Right ventricle myocardium superior (tissue), 1 donor: ENCODE results near the gene RUNX3. TPM values are rescaled to one million over a fixed set of nuclear protein-coding genes. Genes with fewer than 3 reads are reported as not detected.

Experiments used
- ATAC-seq: fragments of 200-7000 bp; cut with Tn5 transposase; one replicate; pipeline ENCODE4 v1.9.1; 2020; ENCODE audit warnings: mild to moderate bottlenecking; ENCODE audit not compliant: poor library complexity
- DNase-seq: peaks from one replicate; pipeline ENCODE4 v3.0.0-alpha.2; 2020
- intact Hi-C: fragments of 100-400 bp; cut with DNase I; formaldehyde crosslinking; loops from one replicate; pipeline ENCODE4 v1.11.2; 2022
- total RNA-seq: library from RNA; stranded (reverse); fragmentation: NEBNext Ultra II Directional; extraction: Animal tissue kit (Norgen Biotek cat#: 25700); gene quantifications from one replicate; pipeline ENCODE4 v1.2.1, GENCODE V29; 2021
- donor health status: DM: no; HTN: yes; CAD: no; lungs with severe emphysema.

The RUNX3 gene
- total RNA-seq, 1 donor from 2014 or later, result 1.0 TPM

DNA sequence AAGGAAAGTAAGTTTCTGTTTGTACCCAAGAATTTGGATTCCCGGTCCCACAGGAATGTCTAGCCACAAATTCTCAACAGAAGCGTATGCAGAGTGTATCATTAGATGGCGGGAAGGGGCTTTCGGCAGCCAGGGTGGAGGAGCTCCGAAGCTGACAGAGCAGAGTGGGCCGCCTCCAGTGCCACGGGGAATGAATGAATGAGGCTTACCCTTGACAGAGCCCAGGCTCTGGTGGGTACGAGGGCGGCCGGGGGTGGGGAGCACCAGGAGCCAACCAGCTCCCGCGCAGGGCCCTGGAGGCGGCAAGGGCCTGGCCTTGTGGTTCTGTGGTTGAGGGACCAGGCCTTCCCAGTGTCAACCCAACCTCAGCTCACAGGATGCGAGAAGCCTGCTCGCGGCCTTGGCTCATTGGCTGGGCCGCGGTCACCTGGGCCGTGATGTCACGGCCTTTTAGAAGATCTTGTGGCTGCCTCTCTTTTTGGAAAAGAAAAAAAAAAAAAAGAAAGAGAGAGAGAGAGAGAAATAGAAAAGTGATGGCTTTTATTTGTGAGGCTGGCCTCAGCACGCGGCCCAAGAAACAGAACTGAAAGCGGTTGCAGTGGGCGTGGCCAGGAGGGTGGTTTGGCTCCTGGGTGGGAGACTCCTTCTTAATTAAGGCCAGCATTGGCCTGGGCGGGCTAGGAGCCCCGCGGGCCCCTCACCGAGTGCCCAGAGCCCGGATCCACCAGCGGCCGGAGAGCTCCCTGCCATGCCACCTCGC lies 34.9 kb upstream of the RUNX3 start:
- peak; percentile 55 for DNase-seq
- intact Hi-C loops, result no loop called here

GRCh38 chr1:24963943-24964693 lies 34.0 kb upstream of the RUNX3 start:
- DNase-seq, result no peak
- intact Hi-C loops, result no loop called here

More for the DNA sequence above, 34.9 kb upstream of the RUNX3 start:
- peak; percentile 36 for ATAC-seq

DNA sequence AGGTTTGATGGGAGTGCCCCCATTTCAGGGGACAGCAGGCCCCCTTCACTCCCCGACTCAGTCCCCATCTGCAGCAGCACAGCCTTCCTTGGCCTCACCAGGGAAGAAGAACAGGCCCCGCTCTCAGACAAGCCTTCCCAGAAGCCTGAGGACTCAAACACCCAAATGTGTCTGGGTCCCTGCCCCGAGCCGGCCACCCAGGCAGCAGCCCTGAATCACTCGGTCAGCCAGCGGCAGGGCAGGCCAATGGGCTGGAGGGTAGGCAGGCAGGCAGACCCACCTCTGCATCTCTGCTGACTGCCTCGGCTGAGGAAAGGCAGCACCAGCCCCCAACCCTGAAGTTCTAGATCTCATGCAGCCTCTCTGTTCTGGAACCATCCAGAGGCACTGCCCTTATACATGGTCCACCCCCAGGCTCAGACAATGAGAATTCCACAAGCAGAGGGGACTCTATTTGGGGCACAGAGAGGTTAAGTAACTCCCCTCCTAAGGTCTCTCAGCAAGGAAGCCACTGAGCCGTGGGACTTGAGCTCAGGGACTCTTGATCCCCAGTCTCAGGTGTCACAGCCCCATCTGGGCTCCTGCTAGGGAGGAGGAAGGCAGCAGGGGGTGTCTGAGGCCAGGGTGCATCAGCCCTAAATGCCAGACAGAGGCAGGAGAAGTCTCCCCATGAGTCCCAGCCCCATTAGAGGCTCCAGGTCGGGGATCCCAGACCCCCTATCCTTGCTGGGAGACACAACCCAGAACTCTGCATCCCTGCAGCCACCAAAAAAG lies 33.2 kb upstream of the RUNX3 start:
- no peak for DNase-seq
- ATAC-seq, result no peak
- intact Hi-C loops, result no loop called here

More at GRCh38 chr1:24963943-24964693, 34.0 kb upstream of the RUNX3 start:
- no peak for ATAC-seq

DNA sequence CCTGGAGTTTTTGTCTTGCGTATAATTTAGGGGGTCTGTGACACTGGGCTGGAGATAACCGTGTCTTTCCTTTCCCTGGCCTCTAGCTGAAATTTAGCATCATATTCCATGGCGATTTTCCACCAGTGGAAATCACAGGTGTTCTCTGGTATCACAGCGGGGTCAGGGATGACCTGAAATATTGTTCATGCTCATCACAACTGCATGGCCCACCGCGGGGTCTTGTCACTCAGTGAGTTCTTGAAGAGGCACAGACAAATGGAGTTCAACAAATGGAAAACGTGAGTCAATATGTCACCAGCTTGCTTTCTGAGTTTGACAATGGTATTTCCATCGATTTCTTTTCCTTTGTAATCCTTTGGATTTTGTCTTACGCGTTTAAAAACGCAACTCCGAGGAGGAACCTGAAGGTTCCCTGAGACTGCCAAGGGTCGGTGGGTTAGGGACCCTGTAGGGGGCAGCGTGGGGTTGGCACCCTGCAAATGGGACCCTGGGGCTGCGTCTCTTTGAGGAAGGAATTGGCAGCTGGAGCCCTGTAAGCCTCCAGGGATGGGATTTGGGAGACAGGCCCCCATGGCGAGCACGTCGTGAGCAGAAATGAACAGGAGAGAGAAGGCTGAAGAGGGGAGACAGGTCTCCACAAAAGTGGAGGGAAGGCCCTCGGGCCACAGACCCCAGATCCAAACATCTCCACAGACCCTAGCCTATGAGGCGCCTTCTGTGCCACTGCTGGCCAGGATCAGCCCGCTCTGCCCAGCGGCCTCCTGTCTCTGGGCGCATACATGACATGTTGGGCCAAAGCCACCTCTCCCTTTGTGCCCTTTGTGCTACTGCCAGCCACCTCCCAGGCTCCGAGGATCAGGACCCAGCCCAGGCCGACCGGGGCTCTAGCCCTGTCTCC lies 32.1 kb upstream of the RUNX3 start:
- ATAC-seq (no peak), DNase-seq (no peak)
- intact Hi-C loops, result no loop called here

DNA sequence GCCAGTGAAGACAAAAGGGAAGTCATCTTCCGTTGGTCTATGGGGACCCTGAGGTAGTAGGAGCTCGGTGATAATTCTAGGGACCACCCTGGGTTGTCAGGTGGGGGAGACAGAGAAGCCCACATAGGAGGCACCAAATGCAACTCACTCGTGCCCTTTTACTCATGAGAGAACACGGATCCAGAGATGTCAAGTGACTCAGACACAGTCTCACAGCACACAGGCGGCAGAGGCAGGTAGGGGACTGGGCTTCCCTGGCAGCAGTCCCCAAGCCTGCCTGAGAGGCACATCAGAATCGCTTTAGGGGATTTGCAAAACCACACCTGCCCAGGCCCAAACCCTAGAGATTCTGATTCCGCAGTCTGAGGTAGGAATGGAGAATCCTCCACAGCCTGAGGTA lies 31.3 kb upstream of the RUNX3 start:
- DNase-seq, result no peak
- intact Hi-C loops, result no loop called here
- ATAC-seq, result no peak

GRCh38 chr1:24960071-24960801 lies 30.2 kb upstream of the RUNX3 start:
- DNase-seq (no peak), ATAC-seq (no peak)
- intact Hi-C loops, result no loop called here

- ATAC-seq (no peak), DNase-seq (no peak)
- intact Hi-C loops, result no loop called here
Observed at GRCh38 chr1:24959623-24959975, 29.5 kb upstream of the RUNX3 start.

GRCh38 chr1:24958766-24959622 lies 28.9 kb upstream of the RUNX3 start:
- intact Hi-C loops, result no loop called here
- ATAC-seq, result no peak
- DNase-seq, result no peak

DNA sequence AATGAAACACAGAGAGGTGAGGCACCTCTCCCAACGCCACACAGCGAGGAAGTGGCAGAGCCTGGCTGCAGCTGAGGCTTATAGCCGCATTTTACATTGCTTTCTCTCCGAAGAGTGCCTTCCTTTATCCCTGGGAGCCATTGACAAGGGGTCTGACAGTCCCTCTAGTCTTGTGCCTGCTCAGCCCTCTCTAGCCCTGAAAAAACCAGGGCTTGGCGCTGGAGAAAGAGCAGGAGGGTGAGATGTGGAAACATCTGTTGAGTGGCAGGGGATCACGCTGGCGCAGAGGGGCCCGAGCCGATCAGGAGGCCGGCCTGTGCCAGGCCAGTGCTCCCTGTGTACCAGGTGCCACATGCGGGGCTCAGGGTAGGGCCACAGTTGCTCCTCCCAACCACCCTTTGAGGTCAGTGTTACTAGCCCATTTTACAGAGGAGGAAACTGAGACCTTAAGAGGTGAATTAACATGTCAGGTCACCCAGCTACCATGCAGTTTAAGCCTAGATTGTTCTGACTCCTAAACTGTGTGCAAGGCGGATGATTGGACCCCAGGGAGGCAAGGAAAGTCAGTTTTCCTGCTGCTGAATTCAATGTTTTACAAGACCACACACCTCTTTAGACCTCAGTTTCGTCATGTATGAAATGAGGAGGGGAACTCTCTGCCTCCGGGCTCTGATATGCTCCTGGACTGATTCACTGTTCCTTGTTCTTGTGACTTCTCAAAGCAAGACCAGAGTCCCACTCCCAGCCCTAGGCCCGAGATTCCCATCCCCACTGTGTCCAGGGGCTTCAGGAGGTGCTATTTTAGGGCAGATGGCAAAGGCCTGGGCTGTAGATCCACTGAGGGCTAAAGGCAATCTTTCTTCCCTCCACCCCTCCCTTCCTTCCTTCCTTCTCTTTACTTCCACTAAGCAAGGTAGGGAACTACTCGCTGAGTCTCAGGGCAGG lies 28.0 kb upstream of the RUNX3 start:
- DNase-seq, result no peak
- intact Hi-C loops, result no loop called here
- no peak for ATAC-seq

DNA sequence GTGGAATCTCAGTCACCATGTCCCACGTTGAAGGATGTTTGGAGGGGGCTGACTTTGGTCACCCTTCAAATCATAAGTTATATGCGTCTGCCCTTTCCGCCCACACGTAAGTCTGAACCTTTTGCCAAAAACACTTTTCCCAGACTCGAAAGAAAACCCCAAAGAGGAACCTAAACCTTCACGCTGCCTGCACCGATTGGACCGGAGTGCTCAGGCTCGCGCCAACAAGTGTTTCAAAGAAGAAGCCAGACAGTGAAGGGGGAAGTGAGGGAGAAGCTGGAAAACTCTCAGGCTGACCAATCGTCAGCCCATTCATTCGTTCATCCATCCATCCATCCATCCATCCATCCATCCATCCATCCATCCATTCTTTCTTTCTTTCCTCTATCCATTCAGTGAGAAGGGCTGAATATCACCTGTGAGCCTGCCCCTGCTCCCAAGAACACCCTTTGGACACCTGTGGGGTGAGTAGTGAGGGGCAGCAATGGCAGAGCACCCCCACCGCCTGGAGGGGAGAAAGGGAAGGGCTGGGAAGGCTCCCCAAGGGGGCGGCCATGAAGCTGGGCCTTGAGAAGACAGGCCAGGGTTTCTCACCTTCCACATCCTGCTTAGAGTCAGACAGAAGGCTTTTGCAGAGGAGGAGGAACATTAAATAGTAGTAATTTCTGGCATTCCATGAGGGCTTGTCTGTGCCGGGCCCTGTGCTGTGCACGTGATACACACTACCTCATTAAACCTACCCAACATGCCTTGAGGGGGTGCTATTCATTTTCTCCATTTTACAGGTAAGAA lies 27.1 kb upstream of the RUNX3 start:
- intact Hi-C loops, result no loop called here
- ATAC-seq (no peak), DNase-seq (no peak)

GRCh38 chr1:24955779-24956365 lies 25.8 kb upstream of the RUNX3 start:
- intact Hi-C loops, result no loop called here
- DNase-seq (no peak), ATAC-seq (no peak)

DNA sequence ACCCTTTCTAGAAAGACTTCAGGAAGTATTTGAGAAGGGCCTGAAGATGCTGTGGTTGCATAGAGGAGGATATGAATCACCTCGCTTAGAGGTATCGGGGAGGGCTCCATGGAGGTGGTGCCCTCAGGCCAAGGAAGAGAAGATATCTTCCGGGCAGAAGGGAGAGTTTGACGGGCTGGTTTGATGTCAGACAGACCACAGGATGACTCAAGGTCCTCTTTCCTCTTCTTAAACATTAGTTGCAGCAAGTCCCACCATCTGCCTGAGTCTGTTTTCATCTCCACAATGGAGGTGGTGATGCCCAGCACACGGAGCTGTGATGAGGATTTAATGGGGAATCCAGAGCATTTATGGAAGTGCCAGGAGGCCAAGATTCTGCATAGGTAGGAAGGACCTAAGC lies 25.1 kb upstream of the RUNX3 start:
- DNase-seq, result no peak
- intact Hi-C loops, result no loop called here
- ATAC-seq, result no peak

- DNase-seq (no peak), ATAC-seq (no peak)
- intact Hi-C loops, result no loop called here
Observed at GRCh38 chr1:24954631-24955030, 24.6 kb upstream of the RUNX3 start.

GRCh38 chr1:24954022-24954421 lies 23.9 kb upstream of the RUNX3 start:
- intact Hi-C loops, result no loop called here
- no peak for DNase-seq
- no peak for ATAC-seq

GRCh38 chr1:24952413-24952841 lies 22.4 kb upstream of the RUNX3 start:
- DNase-seq (no peak), ATAC-seq (no peak)
- intact Hi-C loops, result no loop called here
